ENCODE results near the gene CNRIP1.
"Not testable (repeated sequence)": the region's sequence is repeated elsewhere in the genome, so short reads cannot be mapped to it uniquely, and the experiment has no call there.

The CNRIP1 gene

GRCh38 chr2:68319398-68320117, at the start of gene CNRIP1:
TSS of gene CNRIP1 (minus strand) at chr2:68319949. CDS start at chr2:68319400, 549 bp downstream.
- peak in 1 of 3 experiments; percentile 1 for DNase-seq (ENCODE audit: low read depth in 3 of 3)

GRCh38 chr2:68369337-68369734, 49.6 kb upstream of the CNRIP1 start:
- no peak for DNase-seq (ENCODE audit: low read depth in 3 of 3)

DNA sequence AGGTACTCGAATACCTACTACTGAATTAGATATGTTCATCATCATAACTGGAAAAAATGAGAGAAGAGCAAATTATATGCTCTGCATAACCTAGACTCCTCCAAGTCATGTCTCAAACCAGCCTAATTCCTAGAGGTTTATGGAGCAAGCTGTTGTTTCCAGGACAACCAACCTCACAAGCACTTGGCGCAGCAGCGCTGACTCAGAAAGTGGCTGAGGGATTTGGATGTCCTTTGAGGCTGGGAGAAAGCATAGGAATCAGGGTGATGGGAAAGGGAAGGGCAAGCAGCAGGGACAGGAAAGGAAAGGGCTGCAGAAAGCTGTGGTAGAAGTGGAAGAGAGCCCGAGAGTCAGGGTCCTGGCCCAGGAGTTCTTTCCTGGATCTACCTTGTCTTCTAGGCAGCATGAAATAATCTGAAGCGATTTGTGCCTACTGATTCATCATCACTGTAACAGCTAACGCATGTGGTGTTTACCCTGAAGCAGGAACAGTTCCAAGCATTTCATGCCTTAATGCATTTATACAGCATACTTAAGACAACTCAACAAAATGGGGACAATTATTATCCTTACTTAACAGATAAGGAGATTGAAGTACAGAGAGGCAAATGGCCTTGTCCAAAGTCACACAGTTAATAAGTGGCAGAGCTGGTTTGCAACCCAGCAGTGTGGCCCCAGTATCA, 49.0 kb upstream of the CNRIP1 start:
- no peak for DNase-seq (ENCODE audit: low read depth in 3 of 3)

GRCh38 chr2:68367953-68368653, 48.4 kb upstream of the CNRIP1 start:
- no peak for DNase-seq (ENCODE audit: low read depth in 3 of 3)

GRCh38 chr2:68366083-68366560, 46.4 kb upstream of the CNRIP1 start:
- DNase-seq (ENCODE audit: low read depth in 3 of 3) = no peak

GRCh38 chr2:68365087-68365486, 45.3 kb upstream of the CNRIP1 start, which contains the start of gene PLEK:
TSS of gene PLEK (plus strand) at chr2:68365282. CDS start at chr2:68365352, 70 bp downstream.
- DNase-seq (ENCODE audit: low read depth in 3 of 3) = no peak

DNA sequence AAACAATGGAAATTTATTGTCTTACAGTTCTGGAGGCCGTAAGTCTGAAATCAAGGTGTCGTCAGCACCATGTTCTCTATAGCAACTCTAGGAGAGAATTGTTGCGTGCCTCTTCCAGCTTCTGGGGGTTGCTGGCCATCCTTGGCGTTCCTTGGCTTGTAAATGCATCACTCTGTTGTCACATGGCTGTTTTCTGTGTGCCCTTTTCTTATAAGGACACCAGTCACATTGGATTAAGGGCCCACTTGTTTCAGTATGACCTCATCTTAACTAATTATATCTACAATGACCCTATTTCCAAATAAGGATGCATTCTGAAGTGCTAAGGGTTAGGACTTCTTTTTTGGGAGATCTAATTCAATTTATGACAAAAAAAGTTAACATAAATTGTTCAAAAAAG, 44.0 kb upstream of the CNRIP1 start:
- DNase-seq (ENCODE audit: low read depth in 3 of 3) = no peak

DNA sequence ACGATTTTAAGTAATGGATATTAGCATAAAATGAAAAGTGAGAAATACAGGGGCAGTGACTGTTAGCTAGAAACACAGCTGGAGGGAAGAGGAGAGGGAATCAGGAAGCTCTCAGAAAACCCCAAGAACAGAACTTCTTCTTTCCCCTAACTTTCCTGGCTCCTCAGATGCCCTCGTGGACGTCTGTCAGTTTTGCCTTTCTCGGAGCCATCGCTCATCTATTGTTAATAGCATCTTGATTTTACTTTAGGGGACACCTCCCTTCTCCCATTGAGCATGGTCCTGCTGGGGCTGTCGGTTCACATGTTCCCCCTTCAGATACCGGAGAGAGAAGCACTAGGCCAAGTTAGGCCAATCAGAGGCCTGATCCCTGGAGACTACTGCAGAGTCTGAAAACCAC, 43.0 kb upstream of the CNRIP1 start:
- no peak for DNase-seq (ENCODE audit: low read depth in 3 of 3)

DNA sequence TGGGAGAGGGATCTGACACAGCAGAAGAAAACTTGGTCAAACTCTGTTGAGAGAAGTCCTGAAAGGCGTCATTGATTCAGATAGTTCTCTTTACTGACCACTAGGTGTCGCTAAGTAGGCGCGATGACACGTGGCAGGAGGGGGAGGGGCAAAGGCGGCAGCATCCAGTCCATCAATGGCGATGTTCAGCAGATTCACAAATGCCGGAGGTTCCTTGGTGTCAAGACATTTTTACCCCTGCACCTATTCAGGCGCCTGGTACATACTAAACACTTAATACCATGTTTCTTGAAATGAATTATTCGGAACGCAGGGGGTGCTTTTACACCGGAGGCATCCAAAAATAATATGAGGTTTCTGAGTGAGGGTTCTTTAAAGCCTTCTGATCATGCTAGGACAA, 42.3 kb upstream of the CNRIP1 start:
- peak; percentile 65 to 70 (median 66) for DNase-seq (ENCODE audit: low read depth in 3 of 3)

DNA sequence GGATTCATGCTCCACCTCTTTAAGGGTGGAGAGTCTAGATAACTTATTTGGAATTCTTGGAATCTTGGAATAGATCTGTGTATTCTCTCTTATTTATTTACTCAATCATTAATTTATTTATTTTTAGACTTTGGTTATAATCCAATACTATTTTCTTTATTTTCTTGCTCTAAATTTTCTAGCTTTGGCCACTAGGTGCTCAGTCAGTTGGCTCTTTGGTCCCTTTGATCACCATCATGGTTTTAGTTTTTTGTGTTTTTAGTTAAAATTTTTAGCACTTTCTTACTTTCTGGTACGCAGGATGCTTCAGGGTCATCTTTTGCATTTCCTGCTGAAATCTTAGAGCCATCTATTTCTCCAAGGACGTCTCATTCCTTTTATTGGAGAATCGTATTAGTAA, 40.1 kb upstream of the CNRIP1 start:
- DNase-seq (ENCODE audit: low read depth in 3 of 3) = no peak

GRCh38 chr2:68357605-68358337, 38.0 kb upstream of the CNRIP1 start:
- no peak for DNase-seq (ENCODE audit: low read depth in 3 of 3)

DNA sequence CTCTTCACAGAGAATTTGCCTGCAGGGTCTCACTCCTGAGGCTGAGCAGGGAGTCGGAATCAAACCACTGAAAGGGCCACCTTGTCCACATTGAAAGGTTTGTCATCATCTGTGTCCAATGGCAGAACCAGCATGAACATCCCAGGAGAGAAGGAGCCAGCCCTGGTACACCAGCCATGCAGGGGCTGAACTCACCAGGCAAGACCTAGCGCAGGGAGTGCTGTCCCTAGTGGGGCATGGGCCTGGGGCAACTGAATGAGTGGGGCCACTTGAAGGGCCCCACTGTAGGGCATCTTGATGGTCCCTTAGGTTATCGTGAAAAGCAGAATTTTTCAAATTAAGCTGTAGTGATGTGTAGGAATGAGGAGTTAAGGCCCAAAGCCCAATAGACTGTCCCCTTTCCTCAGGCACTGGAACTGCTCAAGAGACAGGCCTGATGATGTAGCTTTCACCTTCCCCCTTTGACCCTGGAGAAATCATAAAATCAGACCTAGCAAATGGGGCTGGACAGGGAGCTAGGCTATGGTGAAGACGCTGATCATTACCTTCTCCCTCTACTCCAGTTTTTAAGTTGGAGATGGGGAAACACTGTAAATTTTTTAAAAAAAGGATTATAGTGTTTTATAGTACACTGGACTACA, 37.0 kb upstream of the CNRIP1 start:
- DNase-seq (ENCODE audit: low read depth in 3 of 3) = no peak

DNA sequence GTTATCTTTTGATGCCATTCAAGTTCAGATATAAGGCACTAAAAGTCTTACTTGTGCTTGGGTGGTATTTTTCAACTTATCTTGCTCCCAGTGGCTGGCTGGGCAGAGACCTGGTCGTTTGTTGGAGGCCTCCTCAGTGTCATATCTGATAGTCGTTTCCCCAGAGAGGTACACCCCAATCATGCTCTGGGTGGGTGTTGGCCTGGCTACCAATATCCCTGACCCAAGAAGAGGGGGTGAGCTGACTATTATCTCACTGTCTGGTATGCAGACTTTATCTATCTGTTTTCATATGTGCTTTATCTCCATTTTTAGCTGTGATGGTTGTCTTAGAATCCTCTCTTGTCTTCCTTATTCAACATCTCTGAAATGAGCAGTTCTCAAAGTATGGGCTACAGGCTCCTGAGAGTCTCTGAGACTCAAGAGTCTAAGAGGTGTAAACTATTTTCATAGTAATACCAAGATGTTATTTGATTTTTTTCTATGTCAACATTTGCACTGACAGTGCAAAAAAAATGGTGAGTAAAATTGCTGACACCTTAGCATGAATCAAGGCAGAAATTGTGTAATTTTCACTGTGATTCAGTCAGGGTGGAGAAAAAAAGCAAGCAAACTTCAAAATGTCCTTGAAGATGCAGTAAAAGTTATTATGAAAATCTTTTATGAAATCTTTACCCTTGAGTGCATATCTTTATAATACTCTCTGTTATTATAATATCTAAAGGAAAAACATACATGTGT, 33.1 kb upstream of the CNRIP1 start:
- no peak for DNase-seq (ENCODE audit: low read depth in 3 of 3)

GRCh38 chr2:68351997-68352396, 32.2 kb upstream of the CNRIP1 start:
- no peak for DNase-seq (ENCODE audit: low read depth in 3 of 3)

DNA sequence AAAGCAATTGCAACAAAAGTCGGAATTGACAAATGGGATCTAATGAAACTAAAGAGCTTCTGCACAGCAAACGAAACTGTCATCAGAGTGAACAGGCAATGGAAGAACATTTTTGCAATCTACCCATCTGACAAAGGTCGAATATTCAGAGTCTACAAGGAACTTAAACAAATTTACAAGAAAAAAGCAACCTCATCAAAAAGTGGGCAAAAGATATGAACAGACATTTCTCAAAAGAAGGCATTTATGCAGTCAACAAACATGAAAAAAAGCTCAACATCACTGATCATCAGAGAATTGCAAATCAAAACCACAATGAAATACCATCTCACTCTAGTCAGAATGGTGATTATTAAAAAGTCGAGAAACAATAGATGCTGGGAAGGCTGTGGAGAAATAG, 29.3 kb upstream of the CNRIP1 start:
- DNase-seq (ENCODE audit: low read depth in 3 of 3) = not testable (repeated sequence)

DNA sequence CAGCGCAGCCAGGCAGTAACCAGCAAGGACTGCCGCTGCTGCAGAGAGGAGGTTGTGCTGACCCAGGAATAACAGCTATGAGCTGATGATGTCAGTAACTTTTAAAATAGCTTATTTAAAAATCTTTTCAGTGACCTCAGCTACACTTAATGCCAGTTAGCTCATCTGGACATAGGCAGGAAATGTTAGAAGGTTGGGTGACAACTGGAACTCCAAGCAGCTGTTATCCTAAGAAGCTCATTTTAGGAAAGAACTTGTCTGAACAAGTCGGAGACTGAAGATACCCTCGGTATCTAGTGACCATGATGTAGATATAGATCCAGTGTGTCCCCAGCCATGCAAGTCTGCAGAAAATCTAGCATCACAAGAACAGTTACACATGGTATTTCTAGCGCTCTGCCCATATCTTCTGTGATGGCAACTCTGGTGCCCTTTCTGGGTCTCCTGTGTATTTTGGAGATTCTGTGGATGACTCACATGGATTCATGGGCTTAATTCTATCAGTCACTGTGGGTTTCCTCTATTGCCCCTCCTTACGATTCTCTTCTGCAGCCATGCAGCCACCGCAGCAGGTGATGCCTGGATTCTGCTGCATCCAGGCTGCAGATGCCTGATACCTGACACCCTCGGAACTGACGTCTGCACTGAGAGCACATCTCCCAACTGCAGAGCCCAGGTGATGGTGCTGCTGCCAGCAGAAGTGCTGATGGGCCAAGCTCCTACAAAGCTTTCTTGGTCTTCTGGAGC, 25.6 kb upstream of the CNRIP1 start:
- no peak for DNase-seq (ENCODE audit: low read depth in 3 of 3)

DNA sequence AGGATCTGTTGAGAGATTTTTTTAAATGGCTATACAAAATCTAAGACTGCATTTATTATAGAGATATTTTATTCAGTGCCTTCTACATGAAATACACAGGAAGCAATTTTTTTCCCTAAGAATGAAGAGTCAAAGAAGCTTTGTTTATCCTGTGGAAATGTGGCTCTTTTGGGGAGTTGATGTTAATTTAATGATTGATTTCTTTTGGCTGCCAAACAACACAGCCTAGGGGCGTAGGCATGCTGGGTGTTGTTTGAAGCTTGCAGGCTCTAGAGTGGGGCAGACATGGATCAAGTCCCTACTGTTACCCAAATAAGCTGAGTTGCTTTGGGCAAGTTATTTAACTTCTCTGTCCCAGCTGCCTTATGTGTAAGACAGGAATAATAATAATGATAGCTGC, 24.3 kb upstream of the CNRIP1 start:
- no peak for DNase-seq (ENCODE audit: low read depth in 3 of 3)

- DNase-seq (ENCODE audit: low read depth in 3 of 3) = no peak
Observed at GRCh38 chr2:68342470-68342869, 22.7 kb upstream of the CNRIP1 start.

DNA sequence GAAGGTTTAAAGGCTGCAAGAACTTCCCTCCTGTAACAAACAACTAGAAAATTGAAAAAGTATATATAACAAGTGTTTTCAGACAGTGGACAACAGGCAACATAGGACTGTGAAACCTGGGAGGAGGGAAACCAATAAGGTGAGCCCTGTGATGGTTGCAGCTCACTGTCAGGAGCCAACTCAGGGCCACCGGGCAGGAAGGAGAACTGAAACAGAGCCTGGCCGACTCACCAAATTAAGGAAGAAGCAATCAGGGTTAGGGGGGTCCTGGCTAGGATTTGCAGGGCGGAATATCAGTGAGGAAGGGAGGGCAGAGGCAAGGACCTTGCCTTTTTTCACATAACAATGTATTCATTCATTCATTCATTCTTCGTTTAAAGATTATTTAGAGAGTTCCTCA, 21.8 kb upstream of the CNRIP1 start:
- DNase-seq (ENCODE audit: low read depth in 3 of 3) = no peak

DNA sequence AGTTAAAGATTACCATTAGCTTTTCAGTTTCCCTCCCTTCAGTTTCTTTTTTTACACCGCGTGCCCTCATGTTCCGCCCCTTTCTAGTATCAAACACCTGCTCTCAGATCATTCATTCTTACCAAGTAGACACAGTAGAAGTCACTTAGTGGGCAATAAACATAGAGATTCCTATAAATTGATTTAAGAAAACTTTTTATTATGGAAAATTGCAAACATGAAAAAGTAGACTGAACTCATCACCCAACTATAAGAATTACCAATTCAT, 21.2 kb upstream of the CNRIP1 start:
- no peak for DNase-seq (ENCODE audit: low read depth in 3 of 3)
